ENCODE measurements around the gene YIPF4.
A peak's percentile ranks its signal among the peaks of the same experiment; 100 is the strongest.
"Not testable (repeated sequence)": the region's sequence is repeated elsewhere in the genome, so short reads cannot be mapped to it uniquely, and the experiment has no call there.

YIPF4 gene

GRCh38 chr2:32277674-32278477, at the start of gene YIPF4:
YIPF4 (plus strand) TSS chr2:32277904; CDS start chr2:32278156, 252 bp downstream.
- H3K4me3 ChIP-seq (ENCODE audit: low read depth, low read length): peak within 1 kb of the TSS; percentile 95

- no peak overlapping the region for H3K4me3 ChIP-seq (ENCODE audit: low read depth, low read length)
These were observed 49.5 kb upstream of the YIPF4 start for GRCh38 chr2:32228181-32228580.

GRCh38 chr2:32229635-32230034, 48.1 kb upstream of the YIPF4 start:
- no peak overlapping the region for H3K4me3 ChIP-seq (ENCODE audit: low read depth, low read length)

GRCh38 chr2:32231959-32232358, 45.7 kb upstream of the YIPF4 start:
- H3K4me3 ChIP-seq (ENCODE audit: low read depth, low read length): no peak overlapping the region

GRCh38 chr2:32235315-32235714, 42.4 kb upstream of the YIPF4 start:
- no peak overlapping the region for H3K4me3 ChIP-seq (ENCODE audit: low read depth, low read length)

- no peak overlapping the region for H3K4me3 ChIP-seq (ENCODE audit: low read depth, low read length)
These were observed 40.2 kb upstream of the YIPF4 start for GRCh38 chr2:32237488-32237887.

GRCh38 chr2:32237996-32238395, 39.7 kb upstream of the YIPF4 start:
- H3K4me3 ChIP-seq (ENCODE audit: low read depth, low read length): no peak overlapping the region

GRCh38 chr2:32242331-32242730, 35.4 kb upstream of the YIPF4 start:
- no peak overlapping the region for H3K4me3 ChIP-seq (ENCODE audit: low read depth, low read length)

- no peak overlapping the region for H3K4me3 ChIP-seq (ENCODE audit: low read depth, low read length)
These were observed 30.8 kb upstream of the YIPF4 start for GRCh38 chr2:32246911-32247310.

- H3K4me3 ChIP-seq (ENCODE audit: low read depth, low read length): no peak overlapping the region
These were observed 29.4 kb upstream of the YIPF4 start for GRCh38 chr2:32248299-32248698.

- no peak overlapping the region for H3K4me3 ChIP-seq (ENCODE audit: low read depth, low read length)
These were observed 27.9 kb upstream of the YIPF4 start for GRCh38 chr2:32249731-32250236.

GRCh38 chr2:32250290-32250689, 27.4 kb upstream of the YIPF4 start:
- H3K4me3 ChIP-seq (ENCODE audit: low read depth, low read length): no peak overlapping the region

- no peak overlapping the region for H3K4me3 ChIP-seq (ENCODE audit: low read depth, low read length)
These were observed 19.5 kb upstream of the YIPF4 start for GRCh38 chr2:32258242-32258641.

- no peak overlapping the region for H3K4me3 ChIP-seq (ENCODE audit: low read depth, low read length)
These were observed 17.3 kb upstream of the YIPF4 start for GRCh38 chr2:32260376-32260775.

- no peak overlapping the region for H3K4me3 ChIP-seq (ENCODE audit: low read depth, low read length)
These were observed 15.6 kb upstream of the YIPF4 start for GRCh38 chr2:32262105-32262504.

GRCh38 chr2:32264422-32265105, 13.1 kb upstream of the YIPF4 start, which contains the start of gene NLRC4:
NLRC4 (minus strand) TSS chr2:32264886; CDS start chr2:32256775, 8,111 bp downstream.
- H3K4me3 ChIP-seq (ENCODE audit: low read depth, low read length): no peak within 1 kb of the TSS

- H3K4me3 ChIP-seq (ENCODE audit: low read depth, low read length): no peak overlapping the region
These were observed 6.6 kb upstream of the YIPF4 start for GRCh38 chr2:32271063-32271462.

GRCh38 chr2:32272279-32272678, 5.4 kb upstream of the YIPF4 start:
- H3K4me3 ChIP-seq (ENCODE audit: low read depth, low read length): no peak overlapping the region

GRCh38 chr2:32274289-32274688, 3.4 kb upstream of the YIPF4 start:
- H3K4me3 ChIP-seq (ENCODE audit: low read depth, low read length): no peak overlapping the region

GRCh38 chr2:32275790-32276189, 1.9 kb upstream of the YIPF4 start:
- not testable (repeated sequence) for H3K4me3 ChIP-seq (ENCODE audit: low read depth, low read length)

- H3K4me3 ChIP-seq (ENCODE audit: low read depth, low read length): peak overlapping the region; percentile 95
These were observed 386 bp upstream of the YIPF4 start for GRCh38 chr2:32277363-32277673.

GRCh38 chr2:32278478-32278853, 762 bp downstream of the YIPF4 start:
- H3K4me3 ChIP-seq (ENCODE audit: low read depth, low read length): peak overlapping the region; percentile 95
